Globus pallidus (tissue), 1 donor: ENCODE results near the gene JAG1.
A peak's percentile ranks its signal among the peaks of the same experiment; 100 is the strongest.

ENCODE experiments used
- DNase-seq: peaks from one replicate; pipeline ENCODE4 v3.0.0-alpha.2; 2015; ENCODE audit warnings: low spot score

JAG1 gene

GRCh38 chr20:10699489-10699888, 25.7 kb upstream of the JAG1 start:
- DNase-seq = no peak

GRCh38 chr20:10696650-10697049, 22.9 kb upstream of the JAG1 start:
- no peak for DNase-seq

- no peak for DNase-seq
Measured at GRCh38 chr20:10689385-10689784, 15.6 kb upstream of the JAG1 start.

GRCh38 chr20:10687895-10688294, 14.1 kb upstream of the JAG1 start:
- DNase-seq = no peak

GRCh38 chr20:10686356-10687133, 12.7 kb upstream of the JAG1 start:
- DNase-seq = no peak

- DNase-seq = no peak
Measured at GRCh38 chr20:10683537-10683936, 9.7 kb upstream of the JAG1 start.

GRCh38 chr20:10682939-10683338, 9.1 kb upstream of the JAG1 start:
- DNase-seq = no peak

GRCh38 chr20:10681494-10681893, 7.7 kb upstream of the JAG1 start:
- DNase-seq = no peak

GRCh38 chr20:10680571-10680970, 6.8 kb upstream of the JAG1 start:
- no peak for DNase-seq

- no peak for DNase-seq
Measured at GRCh38 chr20:10679269-10679668, 5.5 kb upstream of the JAG1 start.

GRCh38 chr20:10676518-10676917, 2.7 kb upstream of the JAG1 start:
- DNase-seq = no peak

GRCh38 chr20:10675450-10675848, 1.6 kb upstream of the JAG1 start:
- DNase-seq = no peak

- DNase-seq = peak; percentile 64
Measured at GRCh38 chr20:10674684-10675449, 1.1 kb upstream of the JAG1 start.

GRCh38 chr20:10673176-10673841, 490 bp downstream of the JAG1 start:
- no peak for DNase-seq

GRCh38 chr20:10672624-10673127, 1.1 kb downstream of the JAG1 start:
- no peak for DNase-seq

GRCh38 chr20:10671919-10672623, 1.7 kb downstream of the JAG1 start:
- DNase-seq = no peak

- DNase-seq = peak; percentile 67
Measured at GRCh38 chr20:10671221-10671918, 2.4 kb downstream of the JAG1 start.

- DNase-seq = no peak
Measured at GRCh38 chr20:10670501-10671220, 3.1 kb downstream of the JAG1 start.

GRCh38 chr20:10669843-10670446, 3.9 kb downstream of the JAG1 start:
- DNase-seq = no peak

- DNase-seq = no peak
Measured at GRCh38 chr20:10668677-10669368, 5.0 kb downstream of the JAG1 start.
